ENCODE results near the gene EHD3.

DNA sequence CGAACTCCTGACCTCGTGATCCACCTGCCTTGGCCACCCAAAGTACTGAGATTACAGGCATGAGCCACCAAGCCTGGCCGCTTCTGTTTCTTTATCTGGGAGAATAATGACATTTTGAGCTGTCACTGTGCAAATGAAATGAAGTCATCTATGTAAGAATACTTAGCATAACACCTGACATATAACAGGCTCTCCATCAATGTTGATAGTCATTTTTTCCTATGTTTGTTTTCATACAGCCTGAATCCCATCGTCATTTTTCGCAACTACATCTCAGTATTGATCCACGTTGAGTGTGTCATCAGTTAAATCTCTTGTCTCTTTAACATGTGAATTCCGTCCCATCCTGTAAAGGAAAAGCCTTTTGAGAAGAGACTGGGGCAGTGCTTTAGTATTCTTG lies 10.2 kb upstream of the EHD3 start:
- TF ChIP-seq CTCF (conservative IDR thresholded peaks at IDR 0.05), result no peak
- no peak for TF ChIP-seq EZH2 (IDR thresholded peaks at IDR 0.05; ENCODE audit: low read depth)
